ENCODE measurements around the gene PITPNC1.
"Not testable (repeated sequence)": the region's sequence is repeated elsewhere in the genome, so short reads cannot be mapped to it uniquely, and the experiment has no call there.

Gene PITPNC1

DNA sequence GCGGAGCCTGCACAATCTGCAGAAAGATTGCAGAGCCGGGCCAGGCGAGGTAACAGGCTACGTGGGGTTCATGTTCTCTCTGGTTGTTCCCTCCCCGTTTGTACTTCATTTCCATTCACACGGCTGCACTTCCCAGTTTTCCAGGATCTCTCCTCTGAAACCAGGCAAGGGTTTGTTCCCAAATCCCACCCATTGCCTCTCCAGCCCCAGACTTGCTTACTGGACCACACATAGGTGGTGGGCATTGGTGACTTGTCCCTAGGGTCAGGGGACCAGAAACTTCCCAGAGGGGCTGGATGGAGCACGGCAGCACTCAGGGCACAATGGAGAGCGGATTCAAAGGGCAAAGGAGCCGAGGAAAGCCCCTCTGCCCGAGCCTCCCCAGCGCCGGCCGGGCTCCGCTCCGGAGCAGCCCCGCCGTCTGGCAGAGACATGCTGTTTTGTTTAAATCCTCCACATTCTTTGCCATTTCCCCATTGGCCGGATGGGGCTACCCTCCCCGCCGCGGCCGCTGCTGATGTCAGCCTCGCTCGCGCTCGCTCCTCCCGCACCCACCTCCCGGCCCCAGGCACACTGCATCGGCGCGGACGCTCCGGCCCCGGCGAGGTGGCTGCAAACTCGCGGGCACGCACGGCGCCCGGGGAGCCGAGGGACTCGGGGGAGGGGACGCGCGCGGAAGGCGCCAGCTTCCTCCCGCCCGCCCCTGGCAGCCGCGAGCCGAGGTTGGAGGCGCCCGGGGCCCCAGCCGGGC is at the start of gene PITPNC1:
Gene PITPNC1 (plus strand): TSS at position 545 of the 751 bp plus-strand sequence.
- DNase-seq, result peak; percentile 87

DNA sequence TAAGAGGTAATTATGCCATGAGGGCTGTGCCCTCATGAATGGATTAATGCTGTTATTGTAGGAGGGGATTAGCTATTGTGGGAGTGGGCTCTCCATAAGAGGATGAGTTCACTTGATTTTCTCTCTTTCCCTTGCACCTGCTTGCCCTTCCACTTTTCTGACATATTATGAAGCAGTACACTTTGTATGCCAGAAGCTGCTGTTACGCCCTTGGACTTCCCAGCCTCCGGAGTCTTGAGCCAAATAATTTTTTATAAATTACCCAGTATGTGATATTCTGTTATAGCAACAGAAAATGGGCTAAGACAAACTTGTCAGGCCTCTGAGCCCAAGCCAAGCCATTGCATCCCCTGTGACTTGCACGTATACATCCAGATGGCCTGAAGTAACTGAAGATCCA is 49.1 kb upstream of the PITPNC1 start:
- no peak for DNase-seq

- not testable (repeated sequence) for DNase-seq
Observed at GRCh38 chr17:67331381-67332161, 45.5 kb upstream of the PITPNC1 start.

- not testable (repeated sequence) for DNase-seq
Observed at GRCh38 chr17:67332162-67332508, 44.9 kb upstream of the PITPNC1 start.

- no peak for DNase-seq
Observed at GRCh38 chr17:67335245-67335835, 41.7 kb upstream of the PITPNC1 start.

- no peak for DNase-seq
Observed at GRCh38 chr17:67336859-67337258, 40.2 kb upstream of the PITPNC1 start.

DNA sequence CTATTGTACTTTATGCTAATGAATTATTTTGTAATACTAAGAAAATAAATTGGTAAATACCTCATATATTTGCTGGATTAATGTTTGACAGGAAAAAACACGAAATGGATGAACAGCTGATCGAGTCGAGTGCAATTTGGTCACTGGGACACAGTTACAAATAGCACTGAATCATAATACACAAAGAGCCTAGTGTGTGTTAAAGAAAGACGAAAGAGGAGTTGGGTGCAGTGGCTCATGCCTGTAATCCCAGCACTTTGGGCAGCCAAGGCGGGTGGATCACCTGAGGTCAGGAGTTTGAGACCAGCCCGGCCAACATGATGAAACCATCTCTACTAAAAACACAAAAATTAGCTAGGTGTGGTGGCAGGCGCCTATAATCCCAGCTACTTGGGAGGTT is 38.7 kb upstream of the PITPNC1 start:
- not testable (repeated sequence) for DNase-seq

- DNase-seq, result no peak
Observed at GRCh38 chr17:67343237-67343636, 33.8 kb upstream of the PITPNC1 start.

DNA sequence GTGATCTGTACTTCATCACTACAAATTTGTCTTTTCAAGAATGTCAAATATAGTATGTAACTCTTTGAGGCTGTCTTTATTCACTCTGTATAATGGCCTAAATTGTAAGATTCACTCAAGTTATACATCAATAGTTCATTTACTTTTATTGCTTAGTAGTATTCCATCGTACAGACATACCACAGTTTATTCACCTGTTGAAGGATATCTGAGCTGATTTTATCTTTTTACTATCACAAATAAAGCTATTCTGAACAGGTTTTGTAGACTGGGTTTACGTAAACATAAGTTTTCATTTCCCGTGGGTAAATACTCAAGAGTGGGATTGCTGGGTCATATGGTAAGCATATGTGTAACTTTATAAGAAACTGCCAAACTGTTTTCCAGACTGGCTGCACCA is 29.3 kb upstream of the PITPNC1 start:
- no peak for DNase-seq

DNA sequence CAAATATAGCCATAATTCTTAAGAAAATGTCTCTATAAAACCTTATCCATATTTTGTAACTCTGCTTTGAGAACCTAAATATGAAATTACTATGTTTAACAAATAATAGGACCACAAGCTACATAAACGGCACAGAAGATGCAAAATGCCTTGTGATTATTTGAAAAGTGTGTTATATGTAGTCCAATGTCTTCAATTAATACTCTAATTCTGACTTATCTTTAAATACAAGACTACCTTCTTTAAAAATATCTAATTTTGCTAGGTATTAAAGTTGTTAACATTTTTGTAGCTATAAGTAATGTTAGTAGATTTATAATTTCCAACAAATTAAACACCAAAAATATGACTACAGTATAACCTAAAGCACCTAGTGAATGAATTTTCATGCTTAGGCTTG is 27.7 kb upstream of the PITPNC1 start:
- no peak for DNase-seq

- no peak for DNase-seq
Observed at GRCh38 chr17:67353161-67353560, 23.9 kb upstream of the PITPNC1 start.

DNA sequence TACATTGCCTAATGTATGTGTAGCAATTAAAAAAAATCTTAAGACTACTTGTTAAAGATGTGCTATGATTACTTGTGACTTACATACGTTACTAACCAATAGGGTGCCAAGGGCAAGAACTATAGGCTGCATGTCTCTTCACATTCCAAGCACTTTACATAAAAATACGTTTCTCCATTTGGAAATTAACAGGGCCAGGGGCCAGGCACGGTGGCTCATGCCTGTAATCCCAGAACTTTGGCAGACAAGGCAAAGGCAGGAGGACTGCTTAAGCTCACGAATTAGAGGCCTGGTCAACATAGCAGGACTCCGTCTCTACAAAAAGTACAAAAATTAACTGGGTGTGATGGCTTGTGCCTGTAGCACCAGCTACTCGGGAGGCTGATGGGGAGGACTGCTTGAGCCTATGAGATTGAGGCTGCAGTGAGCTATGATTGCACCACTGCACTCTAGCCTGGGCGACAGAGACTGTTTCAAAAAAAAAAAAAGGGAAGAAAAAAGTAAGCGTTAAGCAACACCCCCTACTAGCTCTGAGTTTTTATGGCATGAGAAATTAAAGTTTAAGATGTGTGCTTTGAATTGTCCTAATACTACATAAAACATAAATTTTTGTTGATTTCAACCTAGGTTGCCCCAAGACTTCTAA is 23.0 kb upstream of the PITPNC1 start:
- no peak for DNase-seq

GRCh38 chr17:67358612-67359011 is 18.5 kb upstream of the PITPNC1 start:
- no peak for DNase-seq

DNA sequence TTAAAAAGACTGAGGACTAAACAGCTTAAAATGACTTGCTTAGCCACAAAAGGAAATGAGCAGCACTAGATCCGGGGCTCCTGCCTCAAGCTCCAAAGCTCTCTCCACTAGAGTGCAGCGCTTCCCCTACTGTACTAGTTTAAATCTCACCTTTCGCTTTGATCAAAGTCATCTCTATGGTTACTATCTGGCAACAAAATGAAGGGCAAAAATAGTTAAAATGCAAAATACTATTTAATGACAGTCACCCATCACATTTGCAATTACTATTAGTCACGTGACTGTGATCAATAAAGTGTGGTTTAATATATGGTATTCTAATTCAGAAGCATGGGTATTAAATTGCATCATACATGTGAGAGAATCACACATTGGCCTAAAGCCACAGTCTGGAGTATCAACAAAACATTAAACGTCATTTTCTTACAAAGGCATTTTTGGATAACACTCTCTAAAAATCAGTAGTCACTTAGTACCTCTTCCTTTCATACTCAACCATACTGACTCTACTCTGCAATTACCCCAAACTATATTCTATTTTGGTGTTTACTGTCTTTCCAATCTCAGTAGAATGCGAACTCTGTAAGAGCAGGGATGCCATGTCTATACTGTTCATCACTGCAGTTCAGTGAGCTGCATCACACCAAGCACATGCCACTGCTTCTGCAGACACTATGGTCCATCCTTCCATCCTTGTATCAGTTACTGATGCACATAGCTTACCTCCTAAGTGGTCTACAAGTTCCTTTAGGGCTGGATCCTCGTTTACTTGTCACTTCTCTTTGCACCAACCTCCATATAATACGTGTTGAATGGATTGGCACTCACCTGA is 16.9 kb upstream of the PITPNC1 start:
- DNase-seq, result peak; percentile 44

GRCh38 chr17:67360880-67361279 is 16.2 kb upstream of the PITPNC1 start:
- DNase-seq, result no peak

- no peak for DNase-seq
Observed at GRCh38 chr17:67362173-67362572, 14.9 kb upstream of the PITPNC1 start.

- peak; percentile 29 for DNase-seq
Observed at GRCh38 chr17:67364847-67365737, 12.0 kb upstream of the PITPNC1 start.

DNA sequence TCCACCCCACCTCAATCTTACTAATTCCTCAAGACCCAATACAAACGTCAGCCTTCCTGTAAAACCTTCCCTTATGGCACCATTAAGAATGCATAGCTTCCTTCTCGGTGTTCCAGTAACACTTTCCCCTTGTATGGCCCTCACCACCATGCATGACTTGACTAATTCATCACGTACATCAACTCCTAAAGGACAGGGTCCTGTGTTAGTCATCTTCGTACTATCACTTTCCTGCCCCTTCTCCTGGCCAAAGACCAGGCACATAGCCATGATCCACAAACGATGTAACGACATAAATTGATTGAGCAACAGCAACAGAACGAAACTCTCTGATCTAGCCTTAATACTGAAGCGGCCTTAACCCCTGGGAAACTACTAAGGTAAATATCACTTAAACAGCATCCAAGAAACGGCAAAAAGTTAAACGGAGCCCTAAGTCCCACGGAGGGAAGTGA is 11.3 kb upstream of the PITPNC1 start:
- peak; percentile 37 for DNase-seq

DNA sequence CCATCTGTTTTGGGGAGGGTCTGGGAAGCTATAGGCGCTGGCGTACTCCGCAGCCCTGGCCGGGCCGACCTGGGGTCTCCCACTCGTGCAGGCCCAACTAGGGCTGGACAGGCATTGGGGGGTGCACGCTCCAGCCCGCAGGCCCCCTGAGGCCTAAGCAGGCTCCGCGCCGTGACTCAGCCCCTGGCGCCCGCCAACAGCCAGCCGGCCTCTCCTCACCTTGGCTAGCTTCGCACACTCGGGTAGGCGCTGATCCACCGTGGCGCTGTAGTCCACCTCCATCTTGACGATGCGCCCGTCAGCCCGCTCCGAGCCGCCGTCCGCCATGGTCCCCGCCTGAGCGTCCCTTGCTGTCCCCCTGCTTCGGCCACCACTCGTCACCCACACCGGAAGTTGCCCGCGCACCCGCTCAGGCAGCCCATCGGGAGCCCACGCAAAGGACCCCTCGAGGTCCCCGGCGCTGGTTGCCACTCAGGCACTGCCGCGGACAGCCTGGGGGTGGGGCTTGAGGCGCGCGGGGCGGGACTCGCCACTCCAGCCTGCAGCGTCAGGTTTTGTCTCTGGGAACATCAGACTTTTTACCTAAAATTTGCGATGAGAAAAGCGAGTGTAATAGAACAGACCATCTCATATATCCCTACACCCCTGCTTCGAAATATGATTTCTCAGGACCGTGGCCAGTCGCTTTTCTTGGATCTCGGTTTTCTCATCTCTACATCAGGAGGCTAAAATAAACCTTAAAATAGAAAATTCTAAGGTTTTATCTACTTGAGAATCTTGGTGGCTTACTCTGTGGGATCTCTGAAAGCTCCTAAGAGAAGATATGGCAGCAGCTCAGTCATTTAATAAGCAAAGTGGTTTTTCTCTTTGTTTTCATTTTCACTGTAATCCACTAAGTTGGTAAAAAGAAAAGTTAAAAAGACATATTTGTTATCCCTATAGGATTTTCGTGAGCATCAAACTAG is 10.6 kb upstream of the PITPNC1 start, which contains the start of gene PSMD12:
Gene PSMD12 (minus strand): TSS at position 385 of the 965 bp plus-strand sequence. CDS start 58 bp downstream, at position 327.
- DNase-seq, result peak; percentile 95

- no peak for DNase-seq
Observed at GRCh38 chr17:67369676-67370075, 7.4 kb upstream of the PITPNC1 start.

Data from activated naive CD4-positive, alpha-beta T cell treated with Interleukin-2 at 50 U/mL for 16 hours (primary cell).